Fibroblast of villous mesenchyme (primary cell): ENCODE results near the gene ARMC5. TPM values are rescaled to one million over a fixed set of nuclear protein-coding genes. Genes with fewer than 3 reads are reported as not detected.

Experiments used
- DNase-seq: peaks from one replicate; pipeline ENCODE4 v3.0.0-alpha.2; 2010; ENCODE audit warnings: low read depth
- H3K4me3 ChIP-seq: 2 replicates; pipeline ENCODE4 v1.5.1; 2011; ENCODE audit warnings: low read depth, mild to moderate bottlenecking, low read length
- CTCF ChIP-seq: IDR thresholded peaks from 2 replicates; pipeline ENCODE4 v1.5.1; 2012; ENCODE audit warnings: low read depth, mild to moderate bottlenecking, low read length; ENCODE audit not compliant: insufficient read depth
- total RNA-seq: library from RNA; depleted of rRNA; stranded (reverse); fragments of >200 nt; gene quantifications from 2 replicates; pipeline ENCODE4 v1.2.3, GENCODE V29; 2012

Gene ARMC5
- total RNA-seq, 1 donor: 8.6 TPM

DNA sequence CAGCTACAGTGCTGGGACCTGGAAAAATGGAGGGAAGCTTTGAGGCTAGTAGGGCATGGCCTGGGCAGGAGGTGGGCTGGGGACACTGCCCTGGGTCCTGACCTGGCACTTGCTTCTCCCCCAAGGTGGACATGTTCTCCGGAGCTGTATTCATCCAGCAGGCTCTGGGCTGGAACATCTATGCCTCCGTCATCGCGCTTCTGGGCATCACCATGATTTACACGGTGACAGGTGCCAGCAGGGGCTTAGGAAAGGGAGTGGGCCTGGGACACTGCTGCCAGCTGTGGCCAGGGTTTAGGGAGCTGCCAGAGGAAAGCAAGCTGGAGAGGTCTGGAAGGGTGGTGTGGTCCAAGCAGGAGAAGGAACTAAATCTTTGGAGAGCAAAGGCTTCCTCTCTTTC lies 26.7 kb downstream of the ARMC5 start:
- no peak for DNase-seq
- no peak for TF ChIP-seq CTCF

GRCh38 chr16:31487071-31487719 lies 27.9 kb downstream of the ARMC5 start:
- no peak for TF ChIP-seq CTCF
- DNase-seq: no peak
- H3K4me3 ChIP-seq: peak overlapping the region; percentile 65

More for the DNA sequence above, 26.7 kb downstream of the ARMC5 start:
- no peak overlapping the region for H3K4me3 ChIP-seq

DNA sequence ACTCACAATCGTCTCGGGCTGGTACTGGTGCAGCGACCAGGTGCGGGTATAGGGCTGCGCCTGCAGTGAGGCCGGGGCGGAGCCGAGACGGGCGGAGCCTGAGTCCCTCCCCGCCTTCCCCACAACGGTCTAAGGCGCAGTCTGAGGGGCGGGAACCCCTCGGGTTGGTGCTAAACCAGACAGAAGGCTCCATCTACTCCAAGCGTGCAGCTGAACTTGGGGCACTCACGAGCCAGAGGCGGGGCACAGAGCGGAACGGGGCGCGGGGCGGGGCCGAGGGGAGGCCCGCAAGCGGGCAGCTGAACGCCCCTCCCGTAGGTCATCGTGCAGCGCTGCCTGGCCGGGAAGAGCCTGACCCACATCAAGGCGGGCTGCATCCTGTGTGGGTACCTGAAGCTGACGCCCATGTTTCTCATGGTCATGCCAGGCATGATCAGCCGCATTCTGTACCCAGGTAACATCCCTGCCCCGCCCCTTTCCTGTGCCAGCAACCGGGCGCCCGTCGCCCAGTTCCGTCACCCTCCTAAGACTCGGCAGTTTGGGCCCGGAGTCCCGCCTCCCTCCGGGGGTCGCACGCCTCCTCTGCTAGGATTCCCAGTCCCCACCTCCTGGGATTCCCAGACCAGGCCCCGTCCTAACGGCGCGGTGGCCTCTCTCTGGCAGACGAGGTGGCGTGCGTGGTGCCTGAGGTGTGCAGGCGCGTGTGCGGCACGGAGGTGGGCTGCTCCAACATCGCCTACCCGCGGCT lies 28.6 kb downstream of the ARMC5 start:
- peak; percentile 46 for DNase-seq
- peak overlapping the region; percentile 65 for H3K4me3 ChIP-seq
- TF ChIP-seq CTCF: no peak

- no peak for DNase-seq
- no peak for TF ChIP-seq CTCF
- H3K4me3 ChIP-seq: peak overlapping the region; percentile 65
These were observed 29.4 kb downstream of the ARMC5 start for GRCh38 chr16:31488468-31489297.

- DNase-seq: no peak
- no peak overlapping the region for H3K4me3 ChIP-seq
- no peak for TF ChIP-seq CTCF
These were observed 29.9 kb downstream of the ARMC5 start for GRCh38 chr16:31489298-31489564.

DNA sequence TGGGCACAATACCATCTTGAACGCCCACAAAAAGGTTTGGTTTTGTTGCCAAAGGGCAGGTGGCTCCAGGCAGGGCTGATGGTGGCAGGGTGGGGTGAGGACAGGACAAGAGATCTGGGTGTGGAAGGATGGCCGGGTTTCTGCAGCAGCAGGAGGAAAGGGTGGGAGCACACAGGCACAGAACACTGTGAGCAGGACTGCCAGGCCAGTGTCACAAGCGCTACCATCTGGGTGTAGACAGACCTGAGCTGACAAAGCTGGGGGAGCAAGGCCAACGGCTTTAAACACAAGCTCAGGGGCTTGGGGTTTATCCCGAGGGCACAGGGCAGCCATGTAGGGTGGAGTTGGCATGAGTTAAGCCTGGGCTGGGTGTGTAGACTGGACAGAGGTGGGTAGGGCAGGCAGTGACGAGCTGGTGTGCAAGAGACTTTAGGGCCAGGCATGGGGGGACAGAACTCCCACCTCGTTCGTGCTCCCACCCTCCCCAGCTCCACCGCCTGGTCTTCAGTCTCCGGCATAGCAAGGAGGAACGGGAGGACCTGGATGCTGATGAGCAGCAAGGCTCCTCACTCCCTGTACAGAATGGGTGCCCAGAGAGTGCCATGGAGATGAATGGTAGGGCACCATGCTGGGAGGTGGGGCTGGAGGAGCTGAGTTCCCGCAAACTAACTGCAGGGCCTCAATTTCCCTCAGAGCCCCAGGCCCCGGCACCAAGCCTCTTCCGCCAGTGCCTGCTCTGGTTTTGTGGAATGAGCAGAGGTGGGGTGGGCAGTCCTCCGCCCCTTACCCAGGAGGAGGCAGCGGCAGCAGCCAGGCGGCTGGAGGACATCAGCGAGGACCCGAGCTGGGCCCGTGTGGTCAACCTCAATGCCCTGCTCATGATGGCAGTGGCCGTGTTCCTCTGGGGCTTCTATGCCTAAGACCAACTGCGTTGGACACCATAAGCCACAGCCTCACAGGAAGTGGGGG lies 30.6 kb downstream of the ARMC5 start:
- TF ChIP-seq CTCF: no peak
- no peak overlapping the region for H3K4me3 ChIP-seq
- no peak for DNase-seq
